ENCODE measurements around the gene OR51A4.

GRCh38 chr11:4994551-4994950 lies 47.1 kb upstream of the OR51A4 start, which contains the start of gene OR51L1:
- TF ChIP-seq CTCF (IDR thresholded peaks at IDR 0.05; ENCODE audit: borderline replicate concordance, extremely low read depth, low read length, poor library complexity, severe bottlenecking), result no peak
- no peak for TF ChIP-seq EZH2 (IDR thresholded peaks at IDR 0.05; ENCODE audit: borderline replicate concordance, low read depth, low read length, severe bottlenecking)
